Muscle of leg (tissue), 11 donors: ENCODE measurements around the gene SIX4. TPM values are rescaled to one million over a fixed set of nuclear protein-coding genes. Genes with fewer than 3 reads are reported as not detected.
A peak's percentile ranks its signal among the peaks of the same experiment; 100 is the strongest.

Source experiments
- DNase-seq: peaks from one replicate; pipeline ENCODE4 v3.0.0; 2013
- H3K27ac ChIP-seq: one replicate; pipeline ENCODE4 v1.5.1; 2013; ENCODE audit warnings: mild to moderate bottlenecking, low read length, control low read depth
- H3K27me3 ChIP-seq: one replicate; pipeline ENCODE4 v1.6.1; 2013; ENCODE audit warnings: low read length; ENCODE audit not compliant: control insufficient read depth, insufficient read depth
- H3K36me3 ChIP-seq: one replicate; pipeline ENCODE4 v1.6.1; 2013; ENCODE audit warnings: low read length; ENCODE audit not compliant: control insufficient read depth, insufficient read depth
- H3K4me1 ChIP-seq: one replicate; pipeline ENCODE4 v1.6.1; 2013; ENCODE audit warnings: low read length; ENCODE audit not compliant: control insufficient read depth, insufficient read depth
- H3K4me3 ChIP-seq: one replicate; pipeline ENCODE4 v1.5.1; 2013; ENCODE audit warnings: low read length, control low read depth
- H3K9me3 ChIP-seq: replicated peaks from 2 replicates; pipeline ENCODE4 v1.6.1; 2013; ENCODE audit warnings: low read depth, low read length; ENCODE audit not compliant: control insufficient read depth
- WGBS: methylation state at CpG from one replicate; pipeline ENCODE4 v1.1.5; 2013; ENCODE audit warnings: missing lambda C conversion rate; ENCODE audit not compliant: insufficient coverage; 5-methylcytosine and 5-hydroxymethylcytosine counted together
- polyA plus RNA-seq, 8 donors: library from polyadenylated mRNA; unstranded; fragments of 120-200 nt; gene quantifications; one replicate each; pipeline versions ENCODE4 v1.2.1 to v1.2.3, GENCODE V29; 2013; ENCODE audit warnings: inconsistent platforms in 1 of 8, low replicate concordance in 1 of 8; ENCODE audit not compliant: insufficient read length in 8 of 8, insufficient read depth in 1 of 8
- total RNA-seq: library from RNA; stranded (reverse); fragments of 120-200 nt; gene quantifications from one replicate; pipeline ENCODE4 v1.2.4, GENCODE V29; 2013

The SIX4 gene
- total and polyA plus RNA-seq, 9 donors: 15.0 to 24.6 (median 19.8) TPM

DNA sequence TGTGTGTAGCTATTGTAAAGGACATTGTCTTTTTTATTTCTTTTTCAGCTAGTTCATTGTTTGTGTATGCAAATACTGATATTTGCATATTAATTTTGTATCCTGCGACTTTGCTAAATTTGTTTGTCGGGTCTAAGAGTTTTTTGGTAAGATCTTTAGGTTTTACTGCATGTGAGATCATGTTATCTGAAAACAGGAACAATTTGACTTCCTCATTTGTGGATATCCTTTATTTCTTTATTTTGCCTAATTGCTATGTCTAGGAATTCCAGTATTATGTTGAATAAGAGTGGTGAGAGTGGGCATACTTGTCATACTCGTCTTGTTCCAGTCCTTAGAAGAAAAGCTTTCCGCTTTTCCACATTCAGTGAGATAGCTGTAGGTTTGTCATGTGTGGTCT is 28.8 kb downstream of the SIX4 start:
- H3K27me3 ChIP-seq: no peaks in the 10 kb centered on the region
- H3K4me3 ChIP-seq: no peak overlapping the region
- H3K36me3 ChIP-seq: no peaks in the 10 kb centered on the region
- WGBS: no CpG with 5 or more reads among the region's 4 CpGs
- peaks cover 7% of the 10 kb centered on the region for H3K9me3 ChIP-seq
- DNase-seq: no peak
- H3K4me1 ChIP-seq: no peaks in the 10 kb centered on the region
- H3K27ac ChIP-seq: no peak overlapping the region

GRCh38 chr14:60691383-60692113 is 32.6 kb downstream of the SIX4 start:
- H3K27ac ChIP-seq: no peak overlapping the region
- H3K4me3 ChIP-seq: no peak overlapping the region
- H3K4me1 ChIP-seq: no peaks in the 10 kb centered on the region
- no peaks in the 10 kb centered on the region for H3K9me3 ChIP-seq
- DNase-seq: no peak
- 80% methylated on average over 1 of the region's 3 CpGs for WGBS
- H3K36me3 ChIP-seq: no peaks in the 10 kb centered on the region
- no peaks in the 10 kb centered on the region for H3K27me3 ChIP-seq

- no peak for DNase-seq
- no peaks in the 10 kb centered on the region for H3K36me3 ChIP-seq
- no peaks in the 10 kb centered on the region for H3K4me1 ChIP-seq
- no peaks in the 10 kb centered on the region for H3K27me3 ChIP-seq
- H3K27ac ChIP-seq: no peak overlapping the region
- no peak overlapping the region for H3K4me3 ChIP-seq
- no peaks in the 10 kb centered on the region for H3K9me3 ChIP-seq
Observed at GRCh38 chr14:60686865-60687264, 37.3 kb downstream of the SIX4 start.

DNA sequence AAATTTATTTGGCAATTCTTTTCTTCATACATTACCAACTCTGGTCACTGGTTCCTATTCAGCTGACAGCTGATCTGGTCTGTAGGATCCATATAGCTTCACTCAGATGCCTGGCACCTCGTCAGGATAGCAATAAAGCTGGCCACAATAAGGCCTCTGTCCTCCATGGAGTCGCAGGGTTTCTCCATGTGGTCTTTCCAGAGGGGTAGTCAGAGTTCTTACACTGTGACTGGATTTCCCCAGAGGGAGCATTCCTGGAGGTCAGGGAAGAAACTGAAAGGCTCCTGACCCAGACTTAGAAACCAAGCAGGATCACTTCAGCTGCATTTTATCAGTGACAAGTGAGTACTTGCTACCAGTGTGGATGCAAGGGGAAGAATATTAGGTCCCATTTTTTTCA is 39.9 kb downstream of the SIX4 start:
- H3K4me1 ChIP-seq: no peaks in the 10 kb centered on the region
- WGBS: 50% methylated on average over 2 of the region's 2 CpGs
- no peak for DNase-seq
- no peak overlapping the region for H3K4me3 ChIP-seq
- no peaks in the 10 kb centered on the region for H3K27me3 ChIP-seq
- no peaks in the 10 kb centered on the region for H3K9me3 ChIP-seq
- H3K36me3 ChIP-seq: no peaks in the 10 kb centered on the region
- no peak overlapping the region for H3K27ac ChIP-seq

DNA sequence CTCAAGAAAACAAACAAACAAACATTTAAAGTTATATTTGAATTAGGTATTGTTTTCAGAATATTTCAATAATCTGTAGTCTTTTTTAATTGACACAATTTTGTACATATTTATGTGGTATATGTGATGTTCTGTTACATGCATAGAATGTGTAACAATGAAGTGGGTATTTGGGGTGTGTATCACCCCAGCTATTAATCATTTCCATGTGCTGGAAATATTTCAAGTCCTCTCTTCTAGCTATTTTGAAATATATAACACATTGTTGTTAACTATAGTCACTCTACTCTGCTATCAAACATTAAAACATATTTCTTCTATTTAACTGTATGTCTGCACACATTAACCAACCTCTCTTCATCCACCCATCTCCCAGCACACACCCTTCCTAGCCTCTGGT is 42.9 kb downstream of the SIX4 start:
- H3K4me1 ChIP-seq: no peaks in the 10 kb centered on the region
- H3K4me3 ChIP-seq: no peak overlapping the region
- DNase-seq: no peak
- no peak overlapping the region for H3K27ac ChIP-seq
- no peaks in the 10 kb centered on the region for H3K36me3 ChIP-seq
- no peaks in the 10 kb centered on the region for H3K9me3 ChIP-seq
- no peaks in the 10 kb centered on the region for H3K27me3 ChIP-seq

- H3K4me3 ChIP-seq: no peak overlapping the region
Observed at GRCh38 chr14:60680511-60680910, 43.6 kb downstream of the SIX4 start.

GRCh38 chr14:60679566-60680258 is 44.4 kb downstream of the SIX4 start:
- no peak for DNase-seq
- H3K4me1 ChIP-seq: no peaks in the 10 kb centered on the region
- H3K9me3 ChIP-seq: no peaks in the 10 kb centered on the region
- H3K36me3 ChIP-seq: no peaks in the 10 kb centered on the region
- 93% methylated on average over 2 of the region's 4 CpGs for whole genome bisulfite sequencing
- H3K27me3 ChIP-seq: no peaks in the 10 kb centered on the region
- no peak overlapping the region for H3K27ac ChIP-seq
- H3K4me3 ChIP-seq: no peak overlapping the region

More at GRCh38 chr14:60680511-60680910, 43.6 kb downstream of the SIX4 start:
- H3K27me3 ChIP-seq: no peaks in the 10 kb centered on the region
- no peak overlapping the region for H3K27ac ChIP-seq
- H3K36me3 ChIP-seq: no peaks in the 10 kb centered on the region
- WGBS: 92% methylated on average over 2 of the region's 3 CpGs
- no peaks in the 10 kb centered on the region for H3K9me3 ChIP-seq
- no peaks in the 10 kb centered on the region for H3K4me1 ChIP-seq
- DNase-seq: no peak

GRCh38 chr14:60677701-60678100 is 46.5 kb downstream of the SIX4 start:
- Histone ChIP-seq H3K36me3 (no peaks in the 10 kb centered on the region), H3K4me1 (no peaks in the 10 kb centered on the region), H3K9me3 (no peaks in the 10 kb centered on the region), H3K27me3 (no peaks in the 10 kb centered on the region), H3K4me3 (no peak overlapping the region), H3K27ac (no peak overlapping the region)
- no peak for DNase-seq

DNA sequence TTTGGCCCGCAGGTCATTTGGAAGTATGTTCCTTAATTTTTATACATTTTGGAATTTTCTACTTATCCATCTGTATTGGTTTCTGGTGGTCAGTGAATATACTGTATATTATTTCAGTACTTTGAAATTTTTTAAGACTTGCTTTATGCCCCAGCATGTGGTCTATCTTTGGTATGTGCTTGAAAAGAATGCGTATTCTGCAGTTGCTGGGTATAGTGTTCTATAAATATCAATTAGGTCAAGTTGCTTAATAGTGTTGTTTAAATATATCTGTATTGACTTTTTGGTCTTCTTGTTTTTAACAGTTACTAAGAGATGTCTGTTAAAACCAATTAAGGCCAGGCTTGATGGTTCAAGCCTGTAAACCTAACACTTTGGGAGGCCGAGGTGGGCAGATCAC is 53.2 kb downstream of the SIX4 start:
- no CpG with 5 or more reads among the region's 3 CpGs for WGBS
- Histone ChIP-seq H3K27me3 (no peaks in the 10 kb centered on the region), H3K4me3 (no peak overlapping the region), H3K4me1 (no peaks in the 10 kb centered on the region), H3K36me3 (no peaks in the 10 kb centered on the region), H3K9me3 (no peaks in the 10 kb centered on the region), H3K27ac (no peak overlapping the region)
- DNase-seq: peak; percentile 10

DNA sequence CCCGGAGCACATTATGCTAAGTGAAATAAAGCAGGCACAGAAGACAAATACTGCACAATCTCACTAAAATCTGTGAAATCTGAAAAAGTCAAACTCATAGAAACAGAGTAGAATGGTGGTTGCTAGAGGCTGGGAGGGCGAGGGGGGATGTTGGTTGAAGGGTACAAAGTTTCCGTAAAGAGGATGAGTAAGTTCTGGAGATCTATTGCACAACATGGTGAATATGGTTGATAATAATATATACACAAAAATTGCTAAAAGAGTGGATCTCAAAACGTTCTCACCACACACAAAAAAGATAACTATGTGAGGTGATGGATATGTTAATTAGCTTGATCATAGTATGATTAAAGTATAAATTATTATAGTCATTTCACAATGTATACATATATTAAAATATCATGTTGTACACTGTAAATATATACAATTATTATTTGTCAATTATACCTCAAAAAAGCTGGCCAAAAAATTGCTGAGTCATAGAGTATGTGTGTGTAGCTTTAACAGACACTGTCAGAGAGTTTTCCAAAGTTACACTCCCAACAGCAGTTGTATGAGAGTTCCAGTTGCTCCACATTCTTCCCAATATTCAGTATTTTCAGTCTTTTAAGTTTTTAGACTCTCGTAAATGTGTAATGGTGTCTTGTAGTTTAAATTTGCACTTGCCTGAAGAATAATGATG is 55.6 kb downstream of the SIX4 start:
- H3K27ac ChIP-seq: no peak overlapping the region
- no peak overlapping the region for H3K4me3 ChIP-seq
- H3K9me3 ChIP-seq: no peaks in the 10 kb centered on the region
- no CpG with 5 or more reads among the region's 5 CpGs for WGBS
- no peaks in the 10 kb centered on the region for H3K4me1 ChIP-seq
- no peaks in the 10 kb centered on the region for H3K36me3 ChIP-seq
- no peaks in the 10 kb centered on the region for H3K27me3 ChIP-seq
- no peak for DNase-seq
